HepG2 (cell line): ENCODE data around the gene FNIP2. TPM values are rescaled to one million over a fixed set of nuclear protein-coding genes. Genes with fewer than 3 reads are reported as not detected.

Source experiments
- CHCHD3 ChIP-seq: sonication (generic); formaldehyde crosslinking; IDR thresholded peaks from 2 replicates; pipeline ENCODE4 v1.8.0; 2022; ENCODE audit warnings: mild to moderate bottlenecking, missing genetic modification reagents, moderate library complexity
- HOXD1 ChIP-seq: sonication (generic); formaldehyde crosslinking; IDR thresholded peaks from 2 replicates; pipeline ENCODE4 v1.5.0; 2020; ENCODE audit warnings: missing genetic modification reagents
- MIXL1 ChIP-seq: IDR thresholded peaks from 2 replicates; pipeline ENCODE4 v1.6.1; 2016
- MLLT10 ChIP-seq: sonication (generic); formaldehyde crosslinking; IDR thresholded peaks from 2 replicates; pipeline ENCODE4 v1.4.0; 2020; ENCODE audit warnings: missing genetic modification reagents
- MYC ChIP-seq: sonication (generic); formaldehyde crosslinking; IDR thresholded peaks from 2 replicates; pipeline ENCODE4 v1.9.0; 2021; ENCODE audit warnings: missing genetic modification reagents, borderline replicate concordance
- NCOA1 ChIP-seq: sonication (generic); formaldehyde crosslinking; IDR thresholded peaks from 2 replicates; pipeline ENCODE4 v1.9.0; 2021; ENCODE audit warnings: missing genetic modification reagents
- SIX1 ChIP-seq: sonication (generic); formaldehyde crosslinking; IDR thresholded peaks from 2 replicates; pipeline ENCODE4 v1.4.0; 2020; ENCODE audit warnings: missing genetic modification reagents, borderline replicate concordance
- TFDP1 ChIP-seq: IDR thresholded peaks from 2 replicates; pipeline ENCODE4 v1.6.1; 2016; ENCODE audit warnings: missing compliant biosample characterization, missing genetic modification reagents, borderline replicate concordance
- YEATS2 ChIP-seq: sonication (generic); formaldehyde crosslinking; IDR thresholded peaks from 2 replicates; pipeline ENCODE4 v1.4.0; 2020; ENCODE audit warnings: missing genetic modification reagents, borderline replicate concordance
- polyA plus RNA-seq, 8 experiments: library from polyadenylated mRNA; depleted of rRNA in 3 of 8; stranded (reverse) in 7 of 8; unstranded in 1 of 8; fragments of >200 nt; fragmentation: Illumina TruSeq in 4 of 8; extraction: Trizol in 4 of 8; gene quantifications; 2 replicates each; pipeline versions ENCODE4 v1.2.1 to v1.2.3, GENCODE V29; 2011 to 2016; ENCODE audit warnings: low read depth in 4 of 8, missing spikeins in 1 of 8, mixed read lengths in 1 of 8; ENCODE audit not compliant: insufficient read depth in 1 of 8
- total RNA-seq, 5 experiments: library from RNA; depleted of rRNA; stranded (reverse); fragments of >200 nt; fragmentation: Illumina TruSeq; extraction: Trizol; gene quantifications; 2 replicates each; pipeline ENCODE4 v1.2.3, GENCODE V29; 2016; ENCODE audit warnings: low read depth in 1 of 5
- TF ChIP-seq, protein P1 (sequence below): sonication (generic); formaldehyde crosslinking; IDR thresholded peaks from 2 replicates; pipeline ENCODE4 v1.5.1; 2020; ENCODE audit warnings: mild to moderate bottlenecking, missing genetic modification reagents, borderline replicate concordance
- TF ChIP-seq, protein P2 (sequence below): sonication (generic); formaldehyde crosslinking; IDR thresholded peaks from 2 replicates; pipeline ENCODE4 v1.9.0; 2021; ENCODE audit warnings: missing genetic modification reagents, mild to moderate bottlenecking, borderline replicate concordance
- TF ChIP-seq, protein P3 (sequence below): IDR thresholded peaks from 2 replicates; pipeline ENCODE4 v1.6.1; 2016; ENCODE audit warnings: mild to moderate bottlenecking

FNIP2 gene
- total and polyA plus RNA-seq, 2 of the 13 experiments (the other 11 are each of a cell fraction or from before 2014, with no cell fraction given), result 15.5 to 21.0 TPM

- TF ChIP-seq, protein P1, sequence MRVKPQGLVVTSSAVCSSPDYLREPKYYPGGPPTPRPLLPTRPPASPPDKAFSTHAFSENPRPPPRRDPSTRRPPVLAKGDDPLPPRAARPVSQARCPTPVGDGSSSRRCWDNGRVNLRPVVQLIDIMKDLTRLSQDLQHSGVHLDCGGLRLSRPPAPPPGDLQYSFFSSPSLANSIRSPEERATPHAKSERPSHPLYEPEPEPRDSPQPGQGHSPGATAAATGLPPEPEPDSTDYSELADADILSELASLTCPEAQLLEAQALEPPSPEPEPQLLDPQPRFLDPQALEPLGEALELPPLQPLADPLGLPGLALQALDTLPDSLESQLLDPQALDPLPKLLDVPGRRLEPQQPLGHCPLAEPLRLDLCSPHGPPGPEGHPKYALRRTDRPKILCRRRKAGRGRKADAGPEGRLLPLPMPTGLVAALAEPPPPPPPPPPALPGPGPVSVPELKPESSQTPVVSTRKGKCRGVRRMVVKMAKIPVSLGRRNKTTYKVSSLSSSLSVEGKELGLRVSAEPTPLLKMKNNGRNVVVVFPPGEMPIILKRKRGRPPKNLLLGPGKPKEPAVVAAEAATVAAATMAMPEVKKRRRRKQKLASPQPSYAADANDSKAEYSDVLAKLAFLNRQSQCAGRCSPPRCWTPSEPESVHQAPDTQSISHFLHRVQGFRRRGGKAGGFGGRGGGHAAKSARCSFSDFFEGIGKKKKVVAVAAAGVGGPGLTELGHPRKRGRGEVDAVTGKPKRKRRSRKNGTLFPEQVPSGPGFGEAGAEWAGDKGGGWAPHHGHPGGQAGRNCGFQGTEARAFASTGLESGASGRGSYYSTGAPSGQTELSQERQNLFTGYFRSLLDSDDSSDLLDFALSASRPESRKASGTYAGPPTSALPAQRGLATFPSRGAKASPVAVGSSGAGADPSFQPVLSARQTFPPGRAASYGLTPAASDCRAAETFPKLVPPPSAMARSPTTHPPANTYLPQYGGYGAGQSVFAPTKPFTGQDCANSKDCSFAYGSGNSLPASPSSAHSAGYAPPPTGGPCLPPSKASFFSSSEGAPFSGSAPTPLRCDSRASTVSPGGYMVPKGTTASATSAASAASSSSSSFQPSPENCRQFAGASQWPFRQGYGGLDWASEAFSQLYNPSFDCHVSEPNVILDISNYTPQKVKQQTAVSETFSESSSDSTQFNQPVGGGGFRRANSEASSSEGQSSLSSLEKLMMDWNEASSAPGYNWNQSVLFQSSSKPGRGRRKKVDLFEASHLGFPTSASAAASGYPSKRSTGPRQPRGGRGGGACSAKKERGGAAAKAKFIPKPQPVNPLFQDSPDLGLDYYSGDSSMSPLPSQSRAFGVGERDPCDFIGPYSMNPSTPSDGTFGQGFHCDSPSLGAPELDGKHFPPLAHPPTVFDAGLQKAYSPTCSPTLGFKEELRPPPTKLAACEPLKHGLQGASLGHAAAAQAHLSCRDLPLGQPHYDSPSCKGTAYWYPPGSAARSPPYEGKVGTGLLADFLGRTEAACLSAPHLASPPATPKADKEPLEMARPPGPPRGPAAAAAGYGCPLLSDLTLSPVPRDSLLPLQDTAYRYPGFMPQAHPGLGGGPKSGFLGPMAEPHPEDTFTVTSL (CRISPR knock-in tag), result 0 out of 2 replicates have a peak, but pooled peaks have one; percentile 3
- TF ChIP-seq NCOA1 (CRISPR knock-in tag) (no peak), SIX1 (CRISPR knock-in tag) (0 out of 2 replicates have a peak, but pooled peaks have one; percentile 18), TFDP1 (CRISPR knock-in tag) (peak; percentile 21; the same call in 1 of the 2 replicates), MIXL1 (CRISPR knock-in tag) (no peak), MLLT10 (CRISPR knock-in tag) (no peak), HOXD1 (CRISPR knock-in tag) (peak; percentile 16; the same call in 1 of the 2 replicates), YEATS2 (CRISPR knock-in tag) (0 out of 2 replicates have a peak, but pooled peaks have one; percentile 27), CHCHD3 (CRISPR knock-in tag) (no peak), MYC (CRISPR knock-in tag) (peak; percentile 72)
- TF ChIP-seq, protein P2, sequence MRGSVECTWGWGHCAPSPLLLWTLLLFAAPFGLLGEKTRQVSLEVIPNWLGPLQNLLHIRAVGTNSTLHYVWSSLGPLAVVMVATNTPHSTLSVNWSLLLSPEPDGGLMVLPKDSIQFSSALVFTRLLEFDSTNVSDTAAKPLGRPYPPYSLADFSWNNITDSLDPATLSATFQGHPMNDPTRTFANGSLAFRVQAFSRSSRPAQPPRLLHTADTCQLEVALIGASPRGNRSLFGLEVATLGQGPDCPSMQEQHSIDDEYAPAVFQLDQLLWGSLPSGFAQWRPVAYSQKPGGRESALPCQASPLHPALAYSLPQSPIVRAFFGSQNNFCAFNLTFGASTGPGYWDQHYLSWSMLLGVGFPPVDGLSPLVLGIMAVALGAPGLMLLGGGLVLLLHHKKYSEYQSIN (CRISPR knock-in tag), result peak; percentile 70; the same call in 1 of the 2 replicates
- TF ChIP-seq, protein P3, sequence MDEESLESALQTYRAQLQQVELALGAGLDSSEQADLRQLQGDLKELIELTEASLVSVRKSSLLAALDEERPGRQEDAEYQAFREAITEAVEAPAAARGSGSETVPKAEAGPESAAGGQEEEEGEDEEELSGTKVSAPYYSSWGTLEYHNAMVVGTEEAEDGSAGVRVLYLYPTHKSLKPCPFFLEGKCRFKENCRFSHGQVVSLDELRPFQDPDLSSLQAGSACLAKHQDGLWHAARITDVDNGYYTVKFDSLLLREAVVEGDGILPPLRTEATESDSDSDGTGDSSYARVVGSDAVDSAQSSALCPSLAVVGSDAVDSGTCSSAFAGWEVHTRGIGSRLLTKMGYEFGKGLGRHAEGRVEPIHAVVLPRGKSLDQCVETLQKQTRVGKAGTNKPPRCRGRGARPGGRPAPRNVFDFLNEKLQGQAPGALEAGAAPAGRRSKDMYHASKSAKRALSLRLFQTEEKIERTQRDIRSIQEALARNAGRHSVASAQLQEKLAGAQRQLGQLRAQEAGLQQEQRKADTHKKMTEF (CRISPR knock-in tag), result no peak
- TF ChIP-seq, all 625 proteins: peak for 44
Observed at GRCh38 chr4:158722291-158722916, 46.4 kb upstream of the FNIP2 start (continued).
